ENCODE data around the gene KCNJ5.

The KCNJ5 gene

DNA sequence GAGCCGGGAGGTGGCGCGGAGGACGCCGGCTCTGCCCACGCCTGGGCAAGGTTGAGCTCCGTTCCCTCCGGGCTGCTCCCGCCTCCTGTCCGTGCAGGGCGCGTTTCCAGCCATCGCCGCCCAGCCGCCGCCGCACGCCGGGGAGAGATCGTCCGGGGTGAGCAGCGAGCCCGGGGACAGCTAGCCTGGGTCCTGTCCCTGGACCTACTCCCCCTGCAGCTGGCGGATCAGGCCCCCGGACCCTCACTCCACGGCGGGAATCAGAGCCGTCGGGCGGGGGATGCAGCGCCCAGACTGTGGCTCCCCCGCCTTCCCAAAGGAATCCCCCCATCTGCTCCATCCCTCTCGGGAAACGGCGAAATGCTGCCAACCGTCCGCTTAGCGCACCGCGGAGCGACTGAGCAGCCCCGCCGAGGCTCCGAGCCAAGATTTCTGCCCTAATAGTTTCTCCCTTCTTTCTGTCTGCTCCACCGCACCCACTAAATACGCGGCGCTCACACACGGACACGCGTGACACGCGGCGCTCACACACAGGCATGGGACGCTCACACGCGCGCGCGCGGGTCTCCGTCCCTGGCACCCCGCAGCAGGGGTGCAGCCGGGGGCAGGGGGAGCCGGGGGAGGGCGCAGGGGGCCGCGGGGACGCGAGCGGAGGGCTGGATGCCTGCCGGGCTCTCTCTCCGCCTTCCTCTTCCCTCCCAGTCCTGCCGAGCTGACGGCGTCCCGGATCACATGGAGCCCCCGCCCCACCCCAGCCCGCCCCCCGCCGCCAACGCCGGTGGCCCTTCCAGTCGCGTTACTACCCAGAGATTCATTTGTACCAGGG lies at the start of gene KCNJ5:
KCNJ5 (plus strand) TSS at position 814 of the 826 bp plus-strand sequence. CDS start 19,918 bp downstream, outside the sequence.
- Mint-ChIP-seq H3K9me3 (no peaks in the 10 kb centered on the region), H3K36me3 (ENCODE audit: insufficient read depth) (peaks cover 3% of the 10 kb centered on the region), H3K27me3 (peaks cover 66% of the 10 kb centered on the region), H3K4me1 (peaks cover 16% of the 10 kb centered on the region), H3K4me3 (peak within 1 kb of the TSS; percentile 54), H3K27ac (ENCODE audit: low read depth) (no peak within 1 kb of the TSS)
- DNase-seq (ENCODE audit: low spot score in 2 of 2) (no peak), ATAC-seq (replicated peaks; ENCODE audit: extremely low read depth, poor library complexity, severe bottlenecking) (peak; percentile 34)

GRCh38 chr11:128841461-128842072 lies 49.6 kb upstream of the KCNJ5 start:
- no peaks in the 10 kb centered on the region for H3K9me3 Mint-ChIP-seq
- ATAC-seq (replicated peaks; ENCODE audit: extremely low read depth, poor library complexity, severe bottlenecking) (peak; percentile 41), DNase-seq (ENCODE audit: low spot score in 2 of 2) (no peak)
- no peak overlapping the region for H3K4me3 Mint-ChIP-seq
- peaks cover 48% of the 10 kb centered on the region for H3K4me1 Mint-ChIP-seq
- H3K27ac Mint-ChIP-seq (ENCODE audit: low read depth): peak overlapping the region; percentile 68
- H3K27me3 Mint-ChIP-seq: no peaks in the 10 kb centered on the region
- H3K36me3 Mint-ChIP-seq (ENCODE audit: insufficient read depth): peaks cover 5% of the 10 kb centered on the region

GRCh38 chr11:128843198-128843785 lies 47.9 kb upstream of the KCNJ5 start:
- no peak overlapping the region for H3K4me3 Mint-ChIP-seq

GRCh38 chr11:128845334-128845780 lies 45.8 kb upstream of the KCNJ5 start:
- DNase-seq (ENCODE audit: low spot score in 2 of 2) (no peak), ATAC-seq (replicated peaks; ENCODE audit: extremely low read depth, poor library complexity, severe bottlenecking) (no peak)
- H3K4me1 Mint-ChIP-seq: peaks cover 40% of the 10 kb centered on the region
- H3K36me3 Mint-ChIP-seq (ENCODE audit: insufficient read depth): peaks cover 1% of the 10 kb centered on the region
- H3K4me3 Mint-ChIP-seq: no peak overlapping the region
- H3K27me3 Mint-ChIP-seq: no peaks in the 10 kb centered on the region
- no peaks in the 10 kb centered on the region for H3K9me3 Mint-ChIP-seq
- no peak overlapping the region for H3K27ac Mint-ChIP-seq (ENCODE audit: low read depth)

More at GRCh38 chr11:128843198-128843785, 47.9 kb upstream of the KCNJ5 start:
- H3K9me3 Mint-ChIP-seq: no peaks in the 10 kb centered on the region
- H3K27me3 Mint-ChIP-seq: no peaks in the 10 kb centered on the region
- H3K36me3 Mint-ChIP-seq (ENCODE audit: insufficient read depth): peaks cover 5% of the 10 kb centered on the region
- H3K27ac Mint-ChIP-seq (ENCODE audit: low read depth): no peak overlapping the region
- peaks cover 34% of the 10 kb centered on the region for H3K4me1 Mint-ChIP-seq
- DNase-seq (ENCODE audit: low spot score in 2 of 2) (no peak), ATAC-seq (replicated peaks; ENCODE audit: extremely low read depth, poor library complexity, severe bottlenecking) (no peak)

DNA sequence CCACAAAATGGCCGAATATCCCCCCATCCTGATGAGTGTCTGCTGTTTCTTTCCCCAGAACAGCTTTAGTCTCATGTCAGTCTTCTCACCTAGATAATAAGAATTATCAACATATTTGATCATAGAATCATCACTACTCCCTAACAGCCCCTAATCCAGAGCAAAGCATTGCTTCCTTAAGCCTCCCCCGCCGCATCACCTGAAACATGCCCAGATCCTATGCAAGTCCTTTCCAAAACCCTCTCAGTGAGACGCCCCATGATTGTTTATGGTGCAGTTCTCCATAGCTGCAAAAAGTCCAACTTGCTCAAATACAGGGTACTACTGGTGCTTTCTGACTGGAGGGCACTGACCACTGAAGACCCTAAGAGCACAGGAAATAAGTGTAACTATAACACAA lies 44.2 kb upstream of the KCNJ5 start:
- H3K4me3 Mint-ChIP-seq: no peak overlapping the region
- H3K27me3 Mint-ChIP-seq: no peaks in the 10 kb centered on the region
- H3K9me3 Mint-ChIP-seq: no peaks in the 10 kb centered on the region
- H3K27ac Mint-ChIP-seq (ENCODE audit: low read depth): no peak overlapping the region
- DNase-seq (ENCODE audit: low spot score in 2 of 2): no peak
- ATAC-seq (replicated peaks; ENCODE audit: extremely low read depth, poor library complexity, severe bottlenecking): no peak
- peaks cover 27% of the 10 kb centered on the region for H3K4me1 Mint-ChIP-seq
- H3K36me3 Mint-ChIP-seq (ENCODE audit: insufficient read depth): no peaks in the 10 kb centered on the region

DNA sequence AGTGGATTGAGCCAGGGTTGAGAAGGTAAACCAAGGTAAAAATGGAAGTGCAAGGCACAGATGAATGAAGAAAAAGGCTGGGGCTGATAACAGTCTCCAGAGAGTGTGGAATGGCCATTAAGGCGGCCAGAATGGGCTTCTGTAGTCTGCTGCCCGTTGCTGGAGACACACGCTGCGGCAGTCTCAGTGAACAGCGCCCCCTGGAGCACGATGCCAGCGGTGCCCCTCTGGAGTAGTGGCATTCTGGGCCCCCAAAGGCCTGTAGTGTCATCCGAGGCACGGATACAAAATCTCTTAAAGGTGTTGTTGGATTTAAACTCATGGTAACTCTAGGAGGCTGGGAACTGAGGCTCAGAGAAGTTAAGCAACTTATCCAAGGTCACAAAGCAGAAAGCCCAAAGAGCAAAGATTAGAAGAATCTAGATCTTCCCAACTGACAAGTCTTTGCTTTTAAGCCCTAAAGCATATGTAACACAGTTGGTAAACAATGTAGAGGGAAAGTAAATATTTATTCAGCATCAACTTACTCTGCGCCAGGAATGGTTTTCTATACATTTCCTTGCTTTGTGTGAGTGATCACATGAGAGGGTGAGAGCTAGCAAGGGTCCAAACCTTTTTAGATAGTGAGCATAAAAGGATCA lies 42.2 kb upstream of the KCNJ5 start:
- Mint-ChIP-seq H3K27me3 (no peaks in the 10 kb centered on the region), H3K9me3 (no peaks in the 10 kb centered on the region), H3K36me3 (ENCODE audit: insufficient read depth) (no peaks in the 10 kb centered on the region), H3K4me3 (no peak overlapping the region), H3K4me1 (peaks cover 24% of the 10 kb centered on the region), H3K27ac (ENCODE audit: low read depth) (no peak overlapping the region)
- no peak for ATAC-seq (replicated peaks; ENCODE audit: extremely low read depth, poor library complexity, severe bottlenecking)
- peak; percentile 42 to 55 for DNase-seq (ENCODE audit: low spot score in 2 of 2)

DNA sequence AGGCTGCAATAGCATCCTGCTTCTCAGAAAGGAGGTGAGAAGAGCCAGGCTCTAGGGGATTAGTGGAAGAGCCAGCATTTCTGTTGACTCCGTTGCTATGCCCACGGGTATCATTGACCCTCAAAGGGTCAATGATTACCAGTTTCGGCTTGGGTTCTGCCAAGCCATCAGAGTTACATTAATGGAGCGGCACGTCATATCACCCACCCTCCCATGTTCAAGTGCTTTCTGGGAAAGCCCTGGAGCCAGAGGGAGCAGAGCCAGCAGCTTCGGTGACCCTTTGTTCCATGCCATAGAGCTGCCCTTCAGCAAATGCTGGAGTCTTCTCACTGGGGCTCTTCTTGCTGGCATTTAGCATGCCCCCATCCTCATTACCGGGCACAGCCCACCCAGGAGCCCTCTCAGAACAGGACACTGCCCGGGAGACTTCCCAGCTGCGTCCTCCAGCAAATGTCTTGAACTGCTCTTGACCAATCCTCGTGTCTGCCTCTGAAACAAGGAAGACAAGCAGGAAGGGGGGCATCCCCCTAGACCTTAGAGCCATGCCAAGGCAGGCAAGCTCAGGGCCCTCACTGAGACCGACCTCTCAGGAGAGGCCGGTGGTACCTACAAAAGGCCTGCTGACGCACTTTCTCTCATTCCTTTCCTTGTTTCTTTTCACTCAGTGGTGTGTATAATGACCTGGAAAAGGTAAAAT lies 38.7 kb upstream of the KCNJ5 start:
- H3K36me3 Mint-ChIP-seq (ENCODE audit: insufficient read depth): no peaks in the 10 kb centered on the region
- no peaks in the 10 kb centered on the region for H3K9me3 Mint-ChIP-seq
- peaks cover 12% of the 10 kb centered on the region for H3K4me1 Mint-ChIP-seq
- DNase-seq (ENCODE audit: low spot score in 2 of 2) (no peak), ATAC-seq (replicated peaks; ENCODE audit: extremely low read depth, poor library complexity, severe bottlenecking) (no peak)
- no peak overlapping the region for H3K27ac Mint-ChIP-seq (ENCODE audit: low read depth)
- no peak overlapping the region for H3K4me3 Mint-ChIP-seq
- no peaks in the 10 kb centered on the region for H3K27me3 Mint-ChIP-seq

- no peak for ATAC-seq (replicated peaks; ENCODE audit: extremely low read depth, poor library complexity, severe bottlenecking)
- Mint-ChIP-seq H3K27ac (ENCODE audit: low read depth) (no peak overlapping the region), H3K9me3 (no peaks in the 10 kb centered on the region), H3K27me3 (no peaks in the 10 kb centered on the region), H3K36me3 (ENCODE audit: insufficient read depth) (no peaks in the 10 kb centered on the region), H3K4me3 (no peak overlapping the region), H3K4me1 (peaks cover 9% of the 10 kb centered on the region)
- no peak for DNase-seq (ENCODE audit: low spot score in 2 of 2)
Observed at GRCh38 chr11:128853559-128853958, 37.6 kb upstream of the KCNJ5 start.

- DNase-seq (ENCODE audit: low spot score in 2 of 2) (no peak), ATAC-seq (replicated peaks; ENCODE audit: extremely low read depth, poor library complexity, severe bottlenecking) (no peak)
- H3K4me1 Mint-ChIP-seq: peaks cover under 1% of the 10 kb centered on the region
- no peaks in the 10 kb centered on the region for H3K9me3 Mint-ChIP-seq
- H3K27me3 Mint-ChIP-seq: no peaks in the 10 kb centered on the region
- no peaks in the 10 kb centered on the region for H3K36me3 Mint-ChIP-seq (ENCODE audit: insufficient read depth)
- H3K27ac Mint-ChIP-seq (ENCODE audit: low read depth): no peak overlapping the region
- no peak overlapping the region for H3K4me3 Mint-ChIP-seq
Observed at GRCh38 chr11:128854841-128855240, 36.3 kb upstream of the KCNJ5 start.

- H3K27me3 Mint-ChIP-seq: no peaks in the 10 kb centered on the region
- H3K36me3 Mint-ChIP-seq (ENCODE audit: insufficient read depth): no peaks in the 10 kb centered on the region
- H3K9me3 Mint-ChIP-seq: no peaks in the 10 kb centered on the region
- no peak for ATAC-seq (replicated peaks; ENCODE audit: extremely low read depth, poor library complexity, severe bottlenecking)
- no peak overlapping the region for H3K4me3 Mint-ChIP-seq
- no peak for DNase-seq (ENCODE audit: low spot score in 2 of 2)
- no peak overlapping the region for H3K27ac Mint-ChIP-seq (ENCODE audit: low read depth)
- H3K4me1 Mint-ChIP-seq: peaks cover 6% of the 10 kb centered on the region
Observed at GRCh38 chr11:128856241-128856640, 34.9 kb upstream of the KCNJ5 start.

GRCh38 chr11:128857341-128857740 lies 33.8 kb upstream of the KCNJ5 start:
- no peak for ATAC-seq (replicated peaks; ENCODE audit: extremely low read depth, poor library complexity, severe bottlenecking)
- no peaks in the 10 kb centered on the region for H3K9me3 Mint-ChIP-seq
- no peak overlapping the region for H3K27ac Mint-ChIP-seq (ENCODE audit: low read depth)
- peaks cover 6% of the 10 kb centered on the region for H3K4me1 Mint-ChIP-seq
- no peaks in the 10 kb centered on the region for H3K36me3 Mint-ChIP-seq (ENCODE audit: insufficient read depth)
- H3K4me3 Mint-ChIP-seq: no peak overlapping the region
- H3K27me3 Mint-ChIP-seq: no peaks in the 10 kb centered on the region
- DNase-seq (ENCODE audit: low spot score in 2 of 2): no peak
